GM18507 (cell line): ENCODE results near the gene ADORA3.

Experiments
- DNase-seq: peaks from one replicate; pipeline ENCODE4 v3.0.0; 2011; ENCODE audit warnings: low read depth; ENCODE audit not compliant: insufficient read length; ENCODE audit errors: extremely low spot score
- FAIRE-seq: peaks from 2 replicates; lab custom pipeline; 2011; peaks lifted over from hg19 to GRCh38; lab: Jason Lieb, UNC

ADORA3 gene

GRCh38 chr1:111511370-111511769, 7.9 kb upstream of the ADORA3 start:
- DNase-seq = no peak
- no peak for FAIRE-seq

- FAIRE-seq (no peak), DNase-seq (no peak)
These were observed 6.6 kb upstream of the ADORA3 start for GRCh38 chr1:111509997-111510375.

GRCh38 chr1:111507411-111508201, 4.2 kb upstream of the ADORA3 start:
- peak; percentile 43 for DNase-seq

GRCh38 chr1:111506561-111506960, 3.1 kb upstream of the ADORA3 start:
- FAIRE-seq (no peak), DNase-seq (no peak)

More at GRCh38 chr1:111507411-111508201, 4.2 kb upstream of the ADORA3 start:
- FAIRE-seq = no peak

GRCh38 chr1:111505641-111506119, 2.2 kb upstream of the ADORA3 start:
- FAIRE-seq = peak; percentile 94

GRCh38 chr1:111504097-111504496, 664 bp upstream of the ADORA3 start:
- no peak for DNase-seq
- FAIRE-seq = no peak

More at GRCh38 chr1:111505641-111506119, 2.2 kb upstream of the ADORA3 start:
- no peak for DNase-seq

GRCh38 chr1:111501645-111502044, 1.8 kb downstream of the ADORA3 start:
- FAIRE-seq (no peak), DNase-seq (no peak)

GRCh38 chr1:111499026-111499785, 4.2 kb downstream of the ADORA3 start:
- no peak for FAIRE-seq
- no peak for DNase-seq

GRCh38 chr1:111497592-111497991, 5.8 kb downstream of the ADORA3 start:
- DNase-seq (no peak), FAIRE-seq (no peak)

- DNase-seq = no peak
- peak; percentile 59 for FAIRE-seq
These were observed 7.0 kb downstream of the ADORA3 start for GRCh38 chr1:111496398-111496797.

- DNase-seq = no peak
These were observed 12.4 kb downstream of the ADORA3 start for GRCh38 chr1:111491070-111491469.

GRCh38 chr1:111490220-111490619, 13.2 kb downstream of the ADORA3 start:
- DNase-seq (no peak), FAIRE-seq (no peak)

More at GRCh38 chr1:111491070-111491469, 12.4 kb downstream of the ADORA3 start:
- no peak for FAIRE-seq

GRCh38 chr1:111489604-111490003, 13.8 kb downstream of the ADORA3 start:
- no peak for DNase-seq
- no peak for FAIRE-seq

GRCh38 chr1:111488669-111489068, 14.8 kb downstream of the ADORA3 start:
- DNase-seq = no peak
- FAIRE-seq = no peak

GRCh38 chr1:111487133-111487532, 16.3 kb downstream of the ADORA3 start:
- DNase-seq (no peak), FAIRE-seq (no peak)

GRCh38 chr1:111486431-111486830, 17.0 kb downstream of the ADORA3 start:
- DNase-seq (no peak), FAIRE-seq (no peak)

- FAIRE-seq = no peak
- DNase-seq = no peak
These were observed 18.9 kb downstream of the ADORA3 start for GRCh38 chr1:111484391-111485026.

GRCh38 chr1:111483876-111484275, 19.6 kb downstream of the ADORA3 start:
- DNase-seq = no peak
- no peak for FAIRE-seq

- DNase-seq (no peak), FAIRE-seq (no peak)
These were observed 20.3 kb downstream of the ADORA3 start for GRCh38 chr1:111483166-111483565.
